ENCODE results near the gene CCDC171. TPM values are rescaled to one million over a fixed set of nuclear protein-coding genes. Genes with fewer than 3 reads are reported as not detected.
"Not testable (repeated sequence)": the region's sequence is repeated elsewhere in the genome, so short reads cannot be mapped to it uniquely, and the experiment has no call there.

Gene CCDC171
- 28.9 TPM for total RNA-seq

DNA sequence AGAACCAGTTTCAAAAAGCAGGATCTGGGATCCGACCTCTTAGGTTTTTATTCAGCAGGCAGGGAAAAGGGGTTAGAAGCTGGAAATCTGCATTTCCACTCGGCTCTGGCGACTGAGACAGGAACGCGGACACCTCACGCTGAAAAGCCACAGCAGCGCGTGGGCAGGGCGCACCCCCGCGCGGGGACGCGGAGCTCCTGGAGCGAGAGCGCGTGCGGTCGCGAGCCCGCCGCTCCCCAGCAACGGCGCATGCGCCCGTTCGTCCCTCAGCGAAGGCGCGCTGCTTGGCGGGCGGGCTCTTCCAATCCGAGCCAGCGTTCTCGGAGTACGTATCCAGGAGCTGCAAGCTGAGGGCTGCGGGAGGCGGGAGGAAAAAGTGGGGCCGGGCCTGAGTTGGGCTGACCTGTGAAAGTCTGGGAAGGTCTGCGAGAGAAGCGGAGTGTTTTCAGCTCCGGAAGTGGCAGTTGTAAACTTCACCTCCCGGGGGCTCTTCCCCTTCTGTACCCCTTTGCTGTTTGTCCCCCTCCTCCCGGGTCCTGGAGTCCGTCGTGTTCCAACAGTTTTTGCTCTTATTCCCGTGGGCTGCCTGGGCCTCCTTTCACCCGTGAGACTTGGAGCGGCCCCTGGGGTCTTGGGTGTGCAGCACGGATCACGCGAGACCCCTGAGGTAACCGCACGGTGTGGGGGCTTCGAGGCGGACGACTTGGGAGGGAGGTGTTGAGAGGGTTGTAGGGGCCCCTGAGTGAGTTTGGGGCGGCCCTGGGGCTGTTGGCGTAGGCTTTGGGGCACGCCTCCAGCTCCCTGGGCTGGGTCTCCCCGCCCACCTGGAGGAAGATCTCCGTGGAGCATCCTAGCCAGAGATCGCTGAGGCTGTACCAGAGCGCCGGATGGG is at the start of gene CCDC171:
CCDC171 (plus strand) TSS at position 408 of the 892 bp plus-strand sequence. CDS start 11,046 bp downstream, outside the sequence.
- DNase-seq (ENCODE audit: low spot score in 2 of 2): peak; percentile 90 to 96
- FAIRE-seq: no peak

DNA sequence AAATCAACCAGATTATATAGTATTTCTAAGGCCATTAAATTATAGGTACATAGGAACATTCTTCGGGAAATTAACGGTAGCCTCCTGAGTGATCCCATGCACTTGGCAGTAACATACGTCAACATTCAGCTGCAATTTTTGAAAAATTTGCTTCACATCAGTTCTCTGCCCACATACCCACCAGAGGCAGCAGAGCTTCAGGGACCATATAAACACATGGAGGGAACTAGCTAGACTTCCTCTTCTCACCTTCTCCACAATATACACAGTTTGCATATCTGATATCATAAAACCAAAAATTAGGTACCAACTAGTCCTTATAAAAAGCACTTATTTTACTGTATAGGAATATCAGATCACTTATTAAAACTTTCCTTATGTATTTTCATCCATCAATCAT is 46.9 kb upstream of the CCDC171 start:
- FAIRE-seq (no peak), DNase-seq (ENCODE audit: low spot score in 2 of 2) (no peak)

DNA sequence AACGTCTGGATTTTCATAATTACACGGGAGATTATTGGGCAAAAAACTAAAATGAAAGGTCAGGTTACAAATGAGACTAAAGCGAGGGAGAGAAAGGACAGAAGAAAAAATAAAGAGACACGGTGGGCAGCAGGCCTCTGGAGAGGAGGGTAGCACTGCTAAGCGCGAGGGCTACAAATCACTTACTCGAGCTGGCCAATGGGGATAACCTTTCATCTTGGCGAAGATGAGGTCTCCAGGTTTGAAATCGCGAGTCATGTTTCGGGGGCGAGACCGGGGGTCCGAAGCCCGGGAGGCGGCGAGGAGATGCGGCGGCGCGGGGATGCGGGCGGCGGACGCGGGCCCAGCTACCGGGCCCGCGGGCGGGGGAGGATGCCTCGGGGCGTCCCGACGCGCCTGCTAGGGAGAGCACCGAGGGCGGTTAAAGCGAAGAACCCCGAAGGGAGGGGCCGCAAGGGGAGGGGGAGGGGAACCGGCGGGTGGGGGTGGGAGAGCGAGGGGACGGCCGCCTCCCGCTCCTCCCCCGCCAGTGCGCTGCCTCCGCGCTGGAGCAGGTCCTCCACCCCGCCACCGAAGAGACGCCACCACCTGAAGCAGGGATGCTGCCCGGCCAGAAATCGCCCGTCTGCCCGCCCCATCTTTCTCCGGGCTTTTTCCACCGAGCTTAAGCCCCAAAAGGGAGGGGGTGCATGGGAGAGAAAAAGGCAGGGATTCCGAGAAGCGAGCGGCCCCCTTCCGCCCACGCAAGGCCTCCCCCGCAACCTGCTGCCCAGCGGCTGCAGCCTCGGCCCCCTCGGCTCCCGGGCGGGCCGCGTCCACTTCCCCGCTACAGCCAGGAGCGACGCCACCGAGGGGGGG is 42.7 kb upstream of the CCDC171 start:
- FAIRE-seq (no peak), DNase-seq (ENCODE audit: low spot score in 2 of 2) (peak; percentile 60 to 67)

DNA sequence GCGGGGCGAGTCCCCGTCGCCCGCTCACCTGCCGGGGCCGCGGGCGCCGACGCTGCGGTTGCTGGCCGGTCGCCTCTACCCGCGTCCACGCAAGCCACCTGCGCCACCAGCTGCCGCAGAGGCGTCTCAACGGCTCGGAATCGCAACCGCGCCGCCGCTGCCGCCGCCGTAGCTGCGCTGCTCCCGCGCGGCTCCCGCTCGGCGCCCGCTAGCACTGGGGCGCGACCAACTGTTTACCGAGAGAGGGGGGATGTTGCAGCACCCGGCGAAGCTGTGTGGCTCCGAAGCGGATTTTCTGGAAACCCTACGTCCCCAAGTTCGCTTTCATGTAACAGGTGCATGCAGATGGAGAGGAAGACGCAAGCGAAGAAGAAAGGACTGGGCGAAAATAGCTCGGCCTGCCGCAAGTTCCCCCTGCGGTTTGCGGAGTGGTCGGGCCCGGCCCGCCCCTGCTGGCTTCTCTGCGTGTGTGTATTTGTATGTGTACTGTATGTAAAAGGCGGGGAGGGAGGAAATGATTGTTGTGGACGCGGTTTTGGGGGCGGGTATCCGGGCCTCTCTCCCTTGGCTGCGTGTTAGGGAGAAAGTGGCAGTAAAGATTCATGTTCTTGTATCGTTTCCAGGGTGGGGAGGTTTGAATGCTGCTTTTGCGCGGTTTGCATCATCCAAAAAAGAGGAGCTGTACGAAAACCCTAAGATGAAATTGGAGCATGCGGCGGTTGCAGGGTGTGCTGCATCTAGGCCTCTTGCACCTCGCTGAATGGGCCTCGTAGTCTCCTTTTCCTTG is 41.9 kb upstream of the CCDC171 start, which contains the start of gene PSIP1:
PSIP1 (minus strand) TSS at position 182 of the 787 bp plus-strand sequence. CDS start 782 bp downstream, outside the sequence.
- DNase-seq (ENCODE audit: low spot score in 2 of 2) (peak; percentile 62 to 72), FAIRE-seq (no peak)

DNA sequence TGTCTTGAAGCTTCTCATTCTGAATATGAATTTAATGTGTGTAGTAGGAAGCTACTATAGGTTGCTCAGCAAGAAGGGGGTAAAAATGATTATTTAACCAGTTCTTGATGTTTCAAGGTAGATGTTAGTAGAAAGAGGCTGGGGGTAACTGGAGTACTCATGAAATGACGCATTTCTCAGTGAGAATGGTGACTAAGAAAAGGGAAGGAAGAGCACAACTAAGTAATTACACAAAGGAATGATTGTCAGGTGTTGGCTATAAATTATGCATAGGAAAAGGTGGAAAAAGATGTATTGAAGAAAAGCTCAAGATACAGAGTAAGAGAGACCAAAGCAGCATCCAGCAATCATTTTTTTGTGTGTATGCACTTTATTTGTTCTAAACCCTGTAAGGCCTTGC is 40.6 kb upstream of the CCDC171 start:
- DNase-seq (ENCODE audit: low spot score in 2 of 2): no peak
- no peak for FAIRE-seq

DNA sequence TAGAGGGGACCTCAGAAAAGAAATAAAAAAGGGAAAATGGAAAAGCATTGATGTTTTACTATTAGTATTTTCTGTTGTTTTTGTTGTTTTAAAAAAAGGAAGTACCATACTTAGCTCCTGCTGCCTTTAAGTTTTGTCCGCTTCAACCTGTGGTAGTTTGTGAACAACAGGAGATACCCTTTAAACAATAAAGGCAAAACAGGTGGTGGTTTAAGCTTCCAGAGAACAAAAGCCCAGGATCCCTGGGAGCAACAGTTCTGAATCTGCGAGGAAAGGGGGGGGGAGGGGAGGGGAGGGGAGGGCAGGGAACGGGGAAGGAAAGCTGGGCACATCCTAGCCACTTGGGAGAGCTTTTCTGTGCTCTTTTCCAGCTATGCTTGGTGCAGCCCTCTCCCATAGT is 40.0 kb upstream of the CCDC171 start:
- FAIRE-seq: no peak
- no peak for DNase-seq (ENCODE audit: low spot score in 2 of 2)

DNA sequence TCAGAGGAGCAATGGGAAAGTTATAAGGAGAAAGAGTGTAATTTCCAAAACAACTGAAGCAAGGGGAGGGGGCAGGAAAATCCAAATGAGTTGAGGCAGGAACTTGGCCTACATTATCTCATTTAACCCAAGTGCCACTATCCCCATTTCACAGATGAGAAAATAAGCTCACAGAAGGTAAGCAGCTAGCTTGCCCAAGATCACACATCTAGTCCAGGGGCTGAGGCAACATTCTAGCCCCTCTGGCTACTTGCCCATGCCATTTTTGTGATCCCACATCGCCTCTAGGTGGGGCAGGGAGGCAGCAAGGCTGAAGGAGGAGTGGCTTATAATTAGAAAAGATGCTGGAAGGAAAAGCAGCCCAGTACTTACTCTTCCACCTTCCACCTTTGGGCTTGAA is 39.5 kb upstream of the CCDC171 start:
- FAIRE-seq (no peak), DNase-seq (ENCODE audit: low spot score in 2 of 2) (no peak)

DNA sequence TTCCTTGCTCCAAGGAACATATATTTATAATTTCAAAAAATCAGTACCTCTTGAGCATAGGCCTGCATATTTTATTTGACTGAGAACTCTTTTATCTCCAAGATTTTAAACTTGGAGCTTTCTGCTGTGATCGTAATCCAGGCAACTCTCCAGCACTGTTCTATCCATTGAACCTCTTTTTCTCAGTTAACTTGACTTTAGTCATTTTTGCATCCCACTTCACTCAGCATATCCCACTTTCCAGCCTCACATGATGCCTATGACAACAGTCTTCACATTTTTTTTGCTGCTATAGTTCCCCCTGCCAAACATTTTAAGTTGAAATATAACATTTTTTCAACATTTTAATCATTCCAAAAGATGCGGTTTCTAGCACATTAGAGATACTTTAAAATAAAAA is 33.0 kb upstream of the CCDC171 start:
- DNase-seq (ENCODE audit: low spot score in 2 of 2) (no peak), FAIRE-seq (no peak)

DNA sequence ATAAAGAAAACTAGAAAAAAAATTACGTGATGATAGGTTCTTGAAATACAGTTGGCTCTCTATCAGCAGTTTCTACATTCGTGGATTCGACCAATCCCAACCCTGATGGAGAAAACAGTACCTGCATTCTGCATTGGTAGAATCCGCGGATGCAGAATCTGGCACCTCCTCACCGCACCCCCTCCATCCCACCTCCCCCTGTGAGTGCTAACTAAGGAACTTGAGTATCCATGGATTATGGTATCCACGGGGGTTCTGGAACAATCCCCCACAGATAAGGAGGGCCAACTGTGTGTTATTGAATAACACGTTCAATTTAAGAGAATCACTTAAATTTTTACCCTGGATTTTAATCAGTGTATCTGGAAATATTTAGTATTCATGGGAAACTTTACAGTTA is 31.6 kb upstream of the CCDC171 start:
- no peak for FAIRE-seq
- DNase-seq (ENCODE audit: low spot score in 2 of 2): no peak

DNA sequence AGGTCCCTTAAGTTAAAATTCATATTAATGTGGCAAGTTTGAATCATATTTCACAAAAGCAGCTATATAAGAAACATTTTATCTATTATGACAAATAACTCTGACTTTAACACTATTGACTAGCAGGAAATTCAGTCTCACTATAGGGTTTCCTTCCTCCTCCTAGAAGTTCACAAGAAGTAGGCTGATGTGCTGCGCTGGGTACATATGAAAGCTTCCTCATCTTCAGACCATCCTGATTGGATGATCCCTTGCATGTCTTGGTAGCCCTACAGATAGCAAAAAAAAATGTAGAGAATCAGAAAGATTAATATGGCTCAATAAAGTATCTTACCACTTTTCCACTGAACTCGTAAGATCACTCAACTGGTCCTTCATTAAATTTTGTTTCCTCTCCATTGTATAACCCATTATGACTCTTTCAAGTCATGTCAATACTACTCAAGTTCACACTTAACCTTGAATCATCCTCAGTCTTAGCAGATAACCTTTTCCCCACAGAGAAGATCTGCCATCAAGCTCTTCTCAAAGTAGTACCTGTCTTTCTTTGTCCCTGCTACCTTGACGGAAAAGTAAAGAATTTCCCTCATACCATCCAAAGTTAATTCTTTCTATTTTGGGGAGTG is 30.6 kb upstream of the CCDC171 start:
- FAIRE-seq (no peak), DNase-seq (ENCODE audit: low spot score in 2 of 2) (no peak)

DNA sequence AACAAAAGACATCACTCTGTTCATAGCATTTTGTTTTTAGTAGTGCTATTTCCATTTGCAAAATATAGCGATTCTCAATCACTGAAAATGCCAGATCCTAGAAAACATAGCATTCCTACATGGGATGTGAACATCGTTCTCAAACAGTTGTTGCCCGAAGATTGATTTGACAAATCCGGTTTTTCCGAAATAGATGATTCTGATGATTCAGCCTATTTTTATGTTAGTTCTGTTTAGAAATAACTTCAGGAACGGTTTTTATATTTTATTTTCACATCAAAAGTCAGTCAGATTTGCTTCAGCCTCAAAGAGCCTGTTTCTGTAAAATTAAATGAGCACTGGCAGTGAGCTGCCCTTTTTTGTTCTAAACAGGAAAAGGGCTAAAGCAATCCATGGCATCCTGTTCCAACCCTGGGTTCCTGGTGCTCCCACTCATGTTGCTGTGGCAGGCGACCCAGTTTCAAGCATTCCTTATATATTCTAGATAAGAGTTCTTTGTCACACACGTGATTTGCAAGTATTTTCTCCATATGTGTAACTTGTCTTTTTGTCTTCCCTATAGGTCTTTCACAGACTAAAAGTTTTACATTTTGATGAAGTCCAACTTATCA is 27.9 kb upstream of the CCDC171 start:
- no peak for DNase-seq (ENCODE audit: low spot score in 2 of 2)
- no peak for FAIRE-seq

DNA sequence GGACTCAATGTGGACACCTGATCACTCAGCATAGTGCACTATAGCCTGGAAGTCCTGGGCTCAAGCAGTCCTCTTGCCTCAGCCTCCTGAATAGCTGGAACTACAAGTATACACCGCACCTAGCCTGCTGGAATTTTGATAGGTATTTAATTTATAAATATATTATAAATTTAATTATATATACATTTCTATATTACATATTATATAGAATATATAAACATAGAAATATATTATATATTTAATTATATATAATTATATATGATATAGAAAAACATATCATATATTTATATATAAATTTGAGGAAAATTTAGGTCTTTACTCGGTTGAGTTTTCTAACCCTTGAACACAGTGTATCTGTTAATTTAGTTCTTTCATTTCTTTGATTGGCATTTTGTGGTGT is 26.9 kb upstream of the CCDC171 start:
- peak; percentile 59 for FAIRE-seq
- no peak for DNase-seq (ENCODE audit: low spot score in 2 of 2)

DNA sequence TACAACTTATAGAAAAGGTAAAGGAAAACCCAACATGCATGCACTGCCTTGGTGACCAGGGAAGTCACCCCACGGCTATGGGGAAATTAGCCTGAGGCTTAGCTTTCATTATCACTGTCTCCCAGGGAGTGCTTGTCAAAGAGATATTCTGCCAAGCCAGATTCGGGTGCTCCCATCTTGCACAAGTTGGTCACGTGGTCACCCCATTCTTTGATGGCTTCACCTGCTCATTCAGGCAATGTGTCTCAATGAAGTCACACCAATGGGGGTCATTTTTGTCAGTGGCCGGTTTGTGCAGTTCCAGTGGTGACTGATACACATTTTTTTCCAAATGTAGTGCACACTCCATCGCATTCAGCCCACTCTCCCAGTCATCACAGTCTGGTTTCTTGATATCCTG is 25.8 kb upstream of the CCDC171 start:
- not testable (repeated sequence) for FAIRE-seq; DNase-seq (ENCODE audit: low spot score in 2 of 2)

DNA sequence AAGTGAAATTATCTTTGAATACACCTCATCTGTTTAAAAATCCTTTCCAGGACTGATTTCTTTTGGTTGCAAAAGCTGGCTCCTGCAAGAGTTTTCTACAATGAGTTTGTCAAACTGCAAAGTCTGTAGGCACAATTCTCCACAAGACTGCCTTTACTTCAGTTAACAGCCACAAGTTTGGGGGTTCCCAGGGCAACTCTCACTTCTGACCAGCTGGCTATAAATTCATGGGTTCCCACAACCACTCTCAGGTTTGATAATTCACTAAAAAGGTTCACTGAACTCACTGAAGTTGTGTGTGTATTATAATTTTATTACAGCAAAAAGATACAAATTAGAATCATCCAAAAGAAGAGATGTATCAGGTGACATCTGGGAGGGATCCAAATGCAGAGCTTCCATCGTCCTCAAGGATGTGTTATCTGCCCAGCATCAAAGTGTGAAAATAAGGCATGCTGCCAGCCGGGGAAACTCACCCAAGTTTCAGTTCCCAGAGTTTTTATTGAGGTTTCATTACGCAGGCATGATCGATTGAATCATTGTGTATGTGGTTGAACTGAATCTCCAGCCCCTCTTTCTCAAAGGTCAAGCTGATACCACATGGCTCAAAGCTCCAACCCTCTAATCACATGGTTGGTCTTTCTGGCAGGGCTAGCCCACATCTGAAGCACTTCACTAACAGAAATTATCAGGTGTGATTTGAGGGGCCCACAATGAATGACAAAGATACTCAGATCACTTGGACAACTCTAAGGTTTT is 23.1 kb upstream of the CCDC171 start:
- no peak for FAIRE-seq
- no peak for DNase-seq (ENCODE audit: low spot score in 2 of 2)

DNA sequence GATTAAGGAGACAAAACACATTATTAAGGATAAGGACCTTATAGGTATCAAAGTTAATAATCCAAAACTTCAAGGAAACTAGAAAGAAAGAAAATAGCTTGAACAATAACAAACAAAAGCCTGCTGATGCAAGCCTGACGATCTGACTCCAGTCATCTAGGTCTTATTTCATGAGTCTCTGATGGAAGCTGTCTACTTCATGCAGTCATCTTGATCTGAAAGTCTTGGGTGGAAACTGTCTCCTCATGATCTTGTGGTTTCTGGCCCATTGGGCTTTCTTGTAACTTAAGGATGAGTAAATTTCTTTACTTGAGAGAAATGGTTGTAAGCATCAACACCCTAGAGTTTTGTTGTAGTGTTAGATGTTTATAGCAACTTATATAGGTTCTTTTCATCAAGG is 21.5 kb upstream of the CCDC171 start:
- no peak for FAIRE-seq
- no peak for DNase-seq (ENCODE audit: low spot score in 2 of 2)

DNA sequence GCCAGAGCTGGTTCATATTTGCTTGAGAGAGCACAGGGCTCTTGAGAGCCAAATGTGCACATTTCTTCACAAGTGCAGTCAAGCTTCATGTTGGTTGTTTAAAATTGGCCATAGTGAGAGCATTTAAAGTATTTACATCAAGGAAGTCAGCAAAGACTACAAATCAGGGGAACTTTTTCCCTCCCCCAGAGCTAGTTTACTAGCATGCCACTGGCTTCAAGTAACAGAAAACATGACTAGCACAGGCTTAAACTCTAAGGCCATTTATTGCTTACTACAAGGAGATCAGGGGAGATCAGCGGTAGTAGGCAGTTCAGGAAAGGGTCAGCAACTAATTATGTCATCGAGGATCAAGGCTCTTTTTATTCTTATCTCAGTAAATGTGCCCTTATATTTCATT is 11.0 kb upstream of the CCDC171 start:
- DNase-seq (ENCODE audit: low spot score in 2 of 2): no peak
- no peak for FAIRE-seq

DNA sequence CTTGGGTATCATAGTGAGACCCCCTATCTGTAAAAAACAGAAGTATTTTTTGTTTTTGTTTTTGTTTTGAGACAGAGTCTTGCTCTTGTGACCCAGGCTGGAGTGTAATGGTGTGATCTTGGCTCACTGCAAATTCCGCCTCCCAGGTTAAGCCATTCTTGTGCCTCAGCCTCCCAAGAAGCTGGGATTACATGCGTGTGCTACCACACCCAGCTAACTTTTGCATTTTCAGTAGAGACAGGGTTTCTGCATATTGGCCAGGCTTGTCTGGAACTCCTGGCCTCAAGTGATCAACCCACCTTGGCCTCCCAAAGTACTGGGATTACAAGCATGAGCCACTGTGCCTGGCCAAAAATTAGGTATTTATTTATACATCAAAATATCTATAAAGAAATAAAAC is 10.2 kb upstream of the CCDC171 start:
- DNase-seq (ENCODE audit: low spot score in 2 of 2): no peak
- FAIRE-seq: no peak

DNA sequence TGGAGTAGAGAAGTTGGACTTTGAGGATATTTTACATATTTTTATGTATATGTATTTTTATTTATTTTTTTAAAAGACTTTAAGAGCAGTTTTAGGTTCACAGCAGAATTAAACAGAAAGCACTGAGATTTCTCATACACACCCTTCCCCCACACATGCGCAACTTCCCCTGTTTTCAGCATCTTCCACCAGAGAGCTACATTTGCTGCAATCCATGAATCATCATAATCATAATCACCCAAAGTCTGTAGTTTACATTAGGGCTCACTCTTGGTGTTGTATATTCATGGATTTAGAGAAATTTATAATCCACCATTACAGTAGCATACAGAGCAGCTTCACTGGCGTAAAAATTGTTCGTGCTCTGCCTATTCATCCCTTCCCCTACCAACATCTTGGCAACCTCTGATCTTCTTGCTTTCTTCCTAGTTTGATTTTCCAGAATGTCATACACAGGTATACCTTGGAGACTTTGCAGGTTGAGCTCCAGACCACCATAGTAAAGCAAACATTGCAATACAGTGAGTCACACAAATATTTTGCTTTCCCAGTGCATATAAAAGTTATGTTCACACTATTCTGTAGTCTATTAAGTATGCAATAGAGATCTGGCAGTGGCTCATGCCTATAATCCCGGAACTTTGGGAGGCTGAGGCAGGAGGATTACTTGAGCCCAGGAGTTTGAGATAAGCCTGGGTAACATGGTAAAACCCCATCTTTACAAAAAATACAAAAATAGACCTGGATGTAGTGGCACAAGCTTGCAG is 9.6 kb upstream of the CCDC171 start:
- DNase-seq (ENCODE audit: low spot score in 2 of 2): no peak
- no peak for FAIRE-seq

Measured in frontal cortex (tissue), 4 donors.